GM18868 (cell line): ENCODE data around the gene PTGFRN.
"Not testable (repeated sequence)": the region's sequence is repeated elsewhere in the genome, so short reads cannot be mapped to it uniquely, and the experiment has no call there.

Source experiments
- ATAC-seq: cut with Tn5 transposase; IDR thresholded peaks from one replicate; pipeline ENCODE4 v1.9.1; 2021; ENCODE audit warnings: mild to moderate bottlenecking, moderate library complexity; ENCODE audit not compliant: unreplicated experiment

Gene PTGFRN

DNA sequence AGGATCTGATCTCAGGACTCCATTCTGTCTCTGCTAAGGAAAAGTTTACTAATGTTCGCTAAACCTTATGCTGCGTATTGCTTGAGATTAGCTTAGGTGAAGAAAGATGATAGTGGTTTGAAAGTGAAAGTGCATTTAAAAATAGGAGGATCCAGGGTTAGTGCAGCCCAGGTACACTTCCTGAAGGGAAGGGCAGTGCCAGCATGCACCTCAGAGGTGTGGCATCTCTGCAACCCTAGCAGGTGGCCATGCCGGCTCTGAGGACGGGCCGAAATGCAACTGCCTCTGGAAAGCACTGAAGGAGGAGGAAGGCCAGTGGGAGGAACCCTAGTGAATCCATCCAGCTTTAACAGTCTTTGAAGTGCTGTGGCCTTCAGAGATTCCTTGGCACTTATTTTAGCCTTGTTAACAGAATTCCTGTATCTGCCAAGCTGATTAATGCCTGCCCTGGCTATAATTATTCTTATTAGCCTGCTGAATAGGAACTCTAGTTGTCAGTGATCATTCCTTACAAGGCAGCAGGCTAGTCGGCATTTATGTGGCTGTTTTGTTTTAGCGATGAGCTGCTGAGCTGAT lies 5.5 kb downstream of the PTGFRN start:
- no peak for ATAC-seq

DNA sequence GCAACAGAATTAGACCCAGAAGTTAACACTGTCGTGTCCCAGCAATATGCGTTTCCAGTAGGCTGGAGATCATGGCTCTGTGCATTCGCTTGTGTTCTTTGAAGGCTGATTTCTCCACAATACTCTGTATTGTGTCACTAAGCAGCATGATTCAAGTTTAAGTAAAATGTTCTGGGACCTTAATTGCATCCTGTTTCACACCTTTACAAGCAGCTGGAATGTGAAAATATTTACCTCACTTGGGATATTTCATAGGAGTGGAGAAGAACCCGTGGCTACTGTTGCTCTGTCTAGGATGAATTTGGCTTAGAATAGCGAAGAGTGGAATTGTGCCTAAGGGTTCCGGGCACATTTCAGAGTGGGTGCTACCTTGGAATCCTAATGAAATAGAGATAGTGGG lies 6.3 kb downstream of the PTGFRN start:
- no peak for ATAC-seq

DNA sequence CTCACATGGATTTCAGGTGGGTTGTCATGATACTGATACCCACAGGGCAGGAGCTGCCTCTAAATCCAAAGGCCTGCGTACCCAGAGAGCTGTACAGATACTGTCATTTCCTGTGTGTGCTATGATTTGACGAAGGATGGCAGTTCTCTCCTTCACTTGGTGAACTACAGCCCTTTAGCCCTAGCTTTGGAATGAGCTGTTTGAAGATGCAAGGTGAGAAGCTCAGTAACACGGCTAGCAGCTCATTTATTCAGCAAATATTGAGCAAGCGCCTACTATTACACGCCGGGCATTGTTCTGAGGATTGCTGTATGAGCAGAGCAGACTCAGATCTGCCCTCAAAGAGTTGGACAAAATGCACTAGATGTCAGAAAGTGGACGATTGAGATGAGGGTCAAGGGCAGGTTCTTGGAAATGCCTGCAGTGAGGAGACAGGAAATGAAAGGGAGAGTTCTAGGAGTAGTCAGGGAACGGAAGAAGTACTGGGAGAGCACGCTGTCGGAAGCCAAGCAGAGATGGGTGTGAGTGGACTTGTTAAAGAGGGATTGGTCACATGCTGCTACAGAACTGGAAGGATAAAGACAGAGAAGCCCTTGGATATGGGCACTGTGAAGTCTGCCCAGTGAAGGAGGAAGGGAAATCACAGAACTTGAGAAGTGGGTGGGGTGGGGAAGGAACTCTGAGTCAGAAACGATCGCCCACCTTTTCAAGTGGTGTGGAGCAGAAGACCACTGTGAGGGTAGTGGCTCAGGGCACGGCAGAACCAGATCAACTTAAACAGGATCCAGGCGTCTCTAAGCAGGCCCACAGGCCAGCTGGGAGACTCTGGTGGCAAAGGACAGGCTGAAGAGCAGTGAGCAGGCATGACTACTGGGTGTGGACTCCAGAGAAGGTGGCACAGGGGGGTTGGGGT lies 7.1 kb downstream of the PTGFRN start:
- no peak for ATAC-seq

DNA sequence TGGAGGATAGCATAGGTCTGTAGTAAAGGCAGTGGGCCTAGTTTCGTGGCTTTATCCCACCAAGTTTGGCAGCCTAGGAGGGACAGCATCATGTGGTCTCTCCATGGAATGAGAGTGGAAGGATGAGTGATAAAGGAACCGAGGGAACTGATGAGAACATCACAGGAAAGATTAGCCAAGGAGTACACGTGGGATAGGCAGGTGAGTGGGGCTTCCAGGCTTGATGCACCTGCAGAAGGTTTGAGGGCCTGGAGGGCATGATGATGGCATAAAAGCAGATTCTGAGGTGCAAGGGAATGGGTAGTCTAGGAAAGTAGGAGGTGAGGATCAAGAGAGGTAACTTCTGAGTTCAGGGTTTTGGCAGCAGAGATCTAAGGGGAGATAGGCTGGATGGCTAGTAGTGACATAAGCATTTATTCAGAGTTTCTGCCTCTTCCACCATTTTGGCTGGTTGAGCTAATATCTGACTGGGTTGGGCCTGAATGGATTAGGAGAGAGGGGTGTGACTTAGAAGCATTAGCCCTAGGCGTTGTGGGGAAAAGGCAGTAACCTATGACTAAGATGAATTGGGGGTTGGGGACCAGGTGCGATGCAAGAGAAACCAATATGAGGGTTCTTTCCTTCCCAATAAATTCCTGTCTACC lies 9.1 kb downstream of the PTGFRN start:
- no peak for ATAC-seq

DNA sequence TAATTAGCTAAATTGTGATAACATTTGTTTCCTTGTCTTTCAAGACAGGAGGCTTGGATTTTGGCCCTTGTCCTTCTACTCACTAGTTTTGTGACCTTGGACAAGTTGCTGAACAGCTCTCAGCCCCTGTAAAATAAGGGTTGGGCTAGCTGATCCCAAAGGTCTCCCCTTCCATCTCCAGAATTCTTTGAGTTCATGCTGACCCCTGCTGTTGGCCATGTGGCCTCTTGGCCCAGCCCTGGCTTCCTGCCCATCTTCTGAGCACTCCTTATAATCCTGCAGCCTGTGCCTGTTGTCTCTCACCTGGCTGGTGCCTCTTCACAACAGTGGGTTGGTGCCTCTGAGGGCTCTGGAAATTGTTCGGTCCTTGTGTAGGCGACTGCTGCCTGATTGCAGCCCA lies 10.1 kb downstream of the PTGFRN start:
- no peak for ATAC-seq

DNA sequence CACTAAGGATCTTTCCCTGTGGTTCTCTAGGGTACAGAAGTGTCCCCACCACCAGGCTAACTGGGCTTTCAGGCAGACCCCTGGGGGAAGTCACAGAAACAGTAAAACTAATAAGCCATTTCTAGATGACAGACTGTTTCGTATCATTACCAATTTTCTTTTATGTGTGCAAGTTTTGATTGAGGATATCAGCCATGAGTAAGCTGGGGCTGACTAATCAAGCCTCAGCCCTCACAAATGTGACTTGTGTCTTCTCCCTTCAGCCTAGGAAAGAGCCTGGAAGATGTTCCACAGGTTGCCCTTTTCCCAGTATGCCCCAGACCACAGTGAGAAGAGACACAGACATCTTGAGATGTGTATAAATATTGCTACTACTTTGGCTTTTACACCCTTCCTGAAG lies 10.5 kb downstream of the PTGFRN start:
- no peak for ATAC-seq

DNA sequence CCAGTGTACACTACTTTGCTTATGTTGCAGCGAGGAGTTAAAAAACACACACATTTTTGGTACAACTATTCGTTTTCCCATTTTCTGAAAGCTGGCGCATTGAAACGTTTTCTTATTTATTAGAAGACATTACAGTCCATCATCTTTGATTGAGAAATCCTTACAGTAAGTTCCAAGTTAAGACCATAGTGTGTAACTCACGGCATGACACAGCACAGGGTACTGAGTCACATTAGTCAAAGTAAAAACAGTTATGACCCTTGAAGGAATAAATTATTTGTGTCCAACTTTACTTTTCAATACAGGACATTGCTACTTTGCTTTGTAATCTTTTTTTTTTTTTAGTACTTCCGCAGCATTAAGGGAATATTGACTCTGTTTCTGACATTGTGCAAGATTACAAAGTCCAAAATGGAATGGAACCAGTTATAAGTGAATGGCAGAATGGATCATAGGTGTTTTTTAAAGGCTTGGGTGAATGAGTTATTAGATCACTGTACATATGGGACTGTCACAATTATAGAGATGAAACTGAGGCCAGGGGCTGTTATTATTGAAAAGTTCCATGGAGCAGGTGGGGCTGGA lies 11.7 kb downstream of the PTGFRN start:
- ATAC-seq, result no peak

DNA sequence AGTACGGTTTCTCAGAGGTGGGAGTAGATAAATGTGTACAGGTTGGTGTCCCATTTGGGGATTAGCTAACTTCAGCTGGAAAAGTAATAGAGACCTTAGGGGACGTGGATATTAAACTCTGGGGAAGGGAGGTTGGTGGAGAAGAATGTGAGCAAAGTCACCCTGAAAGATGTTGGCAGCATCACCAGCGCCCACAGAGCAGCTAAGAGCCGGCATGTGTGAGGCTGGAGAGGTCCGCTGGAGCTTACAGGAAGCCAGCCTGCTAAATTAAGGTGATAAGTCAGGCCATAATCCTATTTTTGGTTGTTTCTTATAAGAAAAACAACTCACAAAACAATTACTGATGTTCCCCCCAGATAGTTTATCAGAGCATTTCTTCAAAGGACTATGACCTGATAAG lies 12.2 kb downstream of the PTGFRN start:
- no peak for ATAC-seq

DNA sequence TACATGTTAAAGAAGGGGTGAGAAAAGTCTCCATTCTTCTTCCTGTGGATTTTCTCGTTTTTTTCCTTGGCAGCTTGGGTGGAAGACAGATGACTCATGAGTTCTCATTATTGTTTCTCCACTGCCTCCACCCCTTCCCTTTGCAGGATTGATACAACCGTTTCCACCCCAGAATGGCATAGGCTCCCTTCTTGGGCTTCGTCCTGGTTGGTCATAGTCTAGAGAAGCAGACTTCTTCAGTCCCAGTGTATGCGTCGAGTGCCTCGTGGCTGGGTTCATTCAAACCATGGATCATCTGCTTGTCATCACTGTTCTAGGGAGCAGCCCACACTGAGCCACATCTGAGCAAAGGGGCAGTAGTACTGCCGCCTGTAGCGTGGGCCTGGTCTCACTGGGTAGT lies 13.7 kb downstream of the PTGFRN start:
- no peak for ATAC-seq

DNA sequence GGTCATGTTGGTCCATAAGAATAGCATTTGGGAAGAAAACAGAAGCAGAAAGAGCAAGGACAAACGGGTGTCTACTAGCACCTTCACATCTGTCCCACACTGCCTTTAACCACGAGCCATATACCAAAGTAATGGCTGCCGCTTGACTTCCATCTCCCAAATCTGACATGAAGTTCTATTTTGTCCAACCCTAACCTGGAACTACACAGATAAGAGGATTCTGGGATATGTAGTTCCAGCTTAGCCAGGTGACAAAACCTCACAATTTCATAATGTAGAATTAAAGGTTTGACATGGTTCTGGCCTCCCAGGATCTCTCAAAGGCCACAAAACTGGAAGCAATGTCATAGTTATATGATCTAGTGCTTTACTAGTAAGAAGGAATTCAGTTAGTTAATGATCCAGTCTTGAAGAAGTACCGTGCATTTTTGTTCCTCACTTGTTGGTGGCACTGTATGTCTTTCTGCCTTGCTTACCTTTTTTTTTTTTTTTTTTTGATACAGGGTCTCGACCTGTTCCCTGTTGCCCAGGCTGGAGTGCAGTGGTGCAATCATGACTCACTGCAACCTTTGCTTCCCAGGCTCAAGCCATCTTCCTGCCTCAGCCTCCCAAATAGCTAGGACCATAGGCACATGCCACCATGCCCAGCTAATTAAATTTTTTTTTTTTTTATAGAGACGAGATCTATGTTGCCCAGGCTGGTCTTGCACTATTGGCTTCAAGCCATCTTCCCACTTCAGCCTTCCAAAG lies 17.5 kb downstream of the PTGFRN start:
- ATAC-seq, result no peak

DNA sequence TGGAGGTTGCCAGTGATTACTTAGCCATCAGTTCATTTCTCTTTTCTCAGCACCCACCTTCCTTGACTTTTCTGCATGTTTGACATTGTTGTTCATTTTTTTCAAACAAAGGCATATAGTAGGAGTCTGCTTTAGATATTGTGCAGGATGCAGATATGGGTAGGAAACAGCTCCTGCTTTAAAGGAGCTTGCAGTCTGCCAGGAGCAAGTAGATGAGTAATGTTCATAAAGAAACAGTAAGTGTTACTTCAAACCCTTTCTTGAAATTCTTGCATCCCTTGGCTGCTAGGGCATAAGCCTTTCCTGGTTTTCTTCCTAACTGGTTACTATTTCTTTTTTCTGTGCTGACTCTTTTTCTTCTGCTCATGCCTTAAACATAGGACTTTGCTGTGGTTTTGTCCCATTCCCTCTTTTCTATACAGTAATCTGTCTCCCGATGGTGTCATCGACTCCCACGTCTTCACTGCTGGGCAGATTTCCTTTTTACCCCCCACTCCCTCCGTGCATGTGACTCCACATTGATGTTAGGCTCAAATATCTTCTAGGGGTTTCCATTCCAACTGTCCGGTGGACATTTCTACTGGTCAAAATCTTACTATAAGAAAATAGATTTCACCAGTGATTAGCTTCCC lies 20.4 kb downstream of the PTGFRN start:
- no peak for ATAC-seq

DNA sequence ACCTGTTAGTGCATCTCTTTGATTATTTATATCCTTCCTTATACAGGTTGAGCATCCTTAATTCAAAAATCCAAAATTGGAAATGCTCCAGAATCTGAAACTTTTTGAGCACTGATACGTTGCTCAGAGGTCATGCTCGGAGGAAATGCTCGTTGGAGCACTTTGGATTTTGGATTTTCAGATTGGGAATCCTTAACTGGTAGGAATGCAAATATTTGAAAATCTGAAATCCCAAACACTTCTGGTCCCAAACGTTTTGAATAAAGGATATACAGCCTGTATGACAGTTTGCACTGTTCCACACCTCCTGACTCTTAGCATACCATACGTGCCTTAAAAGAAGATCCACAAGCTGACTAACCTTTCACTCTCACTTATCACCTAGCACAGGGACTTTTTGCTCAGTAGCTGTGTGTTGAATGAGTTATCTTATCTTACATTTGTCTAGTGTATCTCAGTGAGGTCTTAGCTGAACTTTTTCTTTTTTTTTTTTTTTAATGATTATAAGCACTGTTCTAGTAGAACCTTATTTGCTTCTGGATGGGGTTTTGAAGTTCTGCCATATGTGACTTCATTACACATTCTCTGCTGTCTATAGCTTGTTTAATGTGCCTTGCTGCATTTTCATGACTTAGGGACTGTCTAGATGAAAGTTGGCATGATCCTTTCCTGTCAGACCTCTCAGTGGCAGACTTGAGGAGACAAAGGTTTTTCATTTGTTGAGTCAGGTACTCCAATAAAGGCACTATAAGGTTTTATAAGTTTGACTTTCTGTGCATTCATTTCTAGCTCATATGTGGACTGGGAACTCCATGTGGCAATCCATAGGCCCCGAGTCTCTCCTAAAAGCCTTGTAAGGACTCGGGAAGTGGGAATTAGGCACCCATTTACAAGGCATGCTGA lies 21.6 kb downstream of the PTGFRN start:
- ATAC-seq, result peak; percentile 58

DNA sequence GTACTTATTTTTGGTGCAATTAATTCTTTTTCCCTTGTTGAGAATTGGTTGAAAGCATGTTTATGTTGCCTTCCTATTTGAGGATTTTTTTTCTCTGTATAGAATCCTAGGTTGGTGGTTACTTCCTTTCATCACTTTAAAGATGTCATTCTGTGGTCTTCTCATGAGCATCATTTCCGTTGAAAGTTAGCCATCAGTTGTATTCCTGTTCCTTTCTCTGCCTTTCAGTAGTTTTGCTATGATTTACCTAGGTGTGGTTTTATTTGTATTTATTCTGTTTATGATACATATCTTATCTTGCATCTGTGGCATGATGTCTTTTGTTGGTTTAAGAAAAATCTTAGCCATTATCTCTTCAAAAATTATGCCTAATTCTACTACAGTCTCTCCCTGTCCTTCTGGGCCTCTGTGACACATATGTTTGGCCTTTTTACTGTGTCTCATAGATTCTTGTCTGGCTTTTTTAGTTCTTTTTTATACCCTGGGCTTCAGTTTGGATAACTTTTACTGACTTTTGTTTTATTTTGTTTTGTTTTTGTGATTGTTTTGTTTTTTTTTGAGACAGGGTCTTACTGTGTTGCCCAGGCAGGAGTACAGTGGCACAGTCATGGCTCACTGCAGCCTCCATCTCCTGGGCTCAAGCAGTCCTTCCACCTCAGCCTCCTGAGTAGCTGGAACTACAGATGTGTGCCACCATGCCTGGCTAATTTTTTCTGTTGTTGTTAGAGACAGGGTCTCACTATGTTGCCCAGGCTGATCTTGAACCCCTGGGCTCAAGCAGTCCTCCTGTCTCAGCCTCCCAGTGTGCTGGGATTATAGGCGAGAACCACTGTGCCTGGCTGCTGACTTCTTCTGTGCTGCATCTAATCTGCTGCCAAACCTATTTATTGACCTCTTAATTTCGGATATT lies 24.1 kb downstream of the PTGFRN start:
- ATAC-seq, result no peak

DNA sequence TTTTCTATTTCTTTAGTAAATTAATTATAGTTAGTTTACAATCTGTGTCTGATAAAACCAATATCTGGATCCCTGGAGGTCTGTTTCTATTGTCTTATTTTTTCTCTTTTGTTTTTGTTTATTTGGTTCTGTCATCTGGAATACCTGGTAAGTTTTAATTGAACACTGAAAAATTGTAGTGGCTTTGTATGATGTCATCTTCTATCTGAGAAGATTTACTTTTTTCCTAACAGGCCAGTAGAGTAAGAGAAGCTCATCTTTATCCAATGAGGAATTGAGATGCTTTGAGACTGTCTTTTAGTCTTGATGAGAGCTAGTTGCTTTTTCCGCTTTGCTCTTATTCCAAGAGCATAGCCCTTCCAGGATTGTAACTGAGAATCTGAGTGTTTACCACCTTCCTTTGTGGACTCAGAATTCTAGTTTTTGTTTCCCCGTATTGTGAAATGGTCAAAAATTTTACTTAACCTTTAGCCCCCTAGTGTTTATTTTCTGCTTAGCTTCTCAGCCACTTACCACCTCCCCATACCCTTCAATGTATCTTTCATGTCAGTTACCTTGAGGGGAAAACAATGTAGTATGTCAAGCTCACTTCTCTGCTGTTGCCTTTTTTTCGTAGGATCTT lies 25.0 kb downstream of the PTGFRN start:
- ATAC-seq, result no peak

DNA sequence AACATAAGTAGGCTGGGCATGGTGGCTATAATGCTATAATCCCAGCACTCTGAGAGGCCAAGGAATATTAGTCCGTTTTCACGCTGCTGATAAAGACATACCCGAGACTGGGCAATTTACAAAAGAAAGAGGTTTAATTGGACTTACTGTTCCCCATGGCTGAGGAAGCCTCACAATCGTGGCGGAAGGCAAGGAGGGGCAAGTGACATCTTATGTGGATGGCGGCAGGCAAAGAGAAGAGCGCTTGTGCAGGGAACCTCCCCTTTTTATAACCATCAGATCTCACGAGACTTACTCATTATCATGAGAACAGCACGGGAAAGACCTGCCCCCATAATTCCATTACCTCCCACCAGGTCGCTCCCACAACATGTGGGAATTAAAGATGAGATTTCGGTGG lies 28.5 kb downstream of the PTGFRN start:
- no peak for ATAC-seq

DNA sequence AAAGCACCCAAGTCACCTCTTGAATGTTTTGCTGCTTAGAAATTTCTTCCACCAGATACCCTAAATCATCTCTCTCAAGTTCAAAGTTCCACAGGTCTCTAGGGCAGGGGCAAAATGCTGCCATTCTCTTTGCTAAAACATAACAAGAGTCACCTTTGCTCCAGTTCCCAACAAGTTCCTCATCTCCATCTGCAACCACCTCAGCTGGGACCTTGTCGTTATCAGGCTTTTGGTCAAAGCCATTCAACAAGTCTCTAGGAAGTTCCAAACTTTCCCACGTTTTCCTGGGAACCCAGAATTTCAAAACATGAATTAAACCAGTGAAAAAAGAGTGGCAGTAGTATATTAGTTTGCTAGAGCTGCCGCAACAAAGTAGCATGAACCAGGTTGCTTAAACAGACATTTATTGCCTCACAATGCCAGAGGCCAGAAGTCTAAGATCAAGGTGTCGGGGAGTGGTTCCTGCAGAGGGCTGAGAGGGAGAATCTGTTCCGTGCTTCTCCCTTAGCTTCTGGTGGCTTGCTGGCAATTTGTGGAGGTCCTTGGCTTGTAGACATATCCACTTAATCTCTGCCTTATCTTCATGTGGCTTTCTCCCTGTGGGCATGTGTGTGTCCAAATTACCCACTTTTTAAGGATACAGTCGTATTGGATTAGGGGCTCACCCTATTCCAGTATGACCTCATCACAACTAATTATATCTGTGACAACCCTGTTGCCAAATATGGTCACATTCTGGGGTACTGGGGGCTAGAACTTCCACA lies 30.2 kb downstream of the PTGFRN start:
- not testable (repeated sequence) for ATAC-seq
